NCI-H2227 (cell line): Measurements from ENCODE around the gene CACNA2D3.
A peak's percentile ranks its signal among the peaks of the same experiment; 100 is the strongest.

ENCODE experiments used
- DNase-seq: peaks from one replicate; lab custom pipeline; 2025; ENCODE audit not compliant: unreplicated experiment; lab: John Stamatoyannopoulos, UW

CACNA2D3 gene

DNA sequence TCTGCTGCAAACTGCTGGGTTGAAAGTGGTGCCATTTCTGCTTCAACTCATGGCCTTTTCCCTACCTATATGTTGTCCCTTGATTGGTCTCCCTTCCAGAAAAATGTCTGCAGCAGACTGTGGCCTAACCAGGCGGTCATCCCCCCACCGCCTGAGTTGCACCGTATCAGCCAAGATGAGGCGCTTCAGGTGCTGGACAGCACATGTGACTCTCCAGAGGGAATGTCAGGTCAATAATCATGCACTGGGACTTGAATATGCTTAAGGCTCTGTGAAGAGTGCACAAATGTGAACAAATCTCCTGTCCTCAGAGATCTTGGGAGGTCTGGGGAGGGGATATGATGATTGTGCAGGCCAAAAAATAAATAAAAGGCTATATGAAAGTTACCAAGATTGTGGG is 773.3 kb downstream of the CACNA2D3 start:
- no peak for DNase-seq

DNA sequence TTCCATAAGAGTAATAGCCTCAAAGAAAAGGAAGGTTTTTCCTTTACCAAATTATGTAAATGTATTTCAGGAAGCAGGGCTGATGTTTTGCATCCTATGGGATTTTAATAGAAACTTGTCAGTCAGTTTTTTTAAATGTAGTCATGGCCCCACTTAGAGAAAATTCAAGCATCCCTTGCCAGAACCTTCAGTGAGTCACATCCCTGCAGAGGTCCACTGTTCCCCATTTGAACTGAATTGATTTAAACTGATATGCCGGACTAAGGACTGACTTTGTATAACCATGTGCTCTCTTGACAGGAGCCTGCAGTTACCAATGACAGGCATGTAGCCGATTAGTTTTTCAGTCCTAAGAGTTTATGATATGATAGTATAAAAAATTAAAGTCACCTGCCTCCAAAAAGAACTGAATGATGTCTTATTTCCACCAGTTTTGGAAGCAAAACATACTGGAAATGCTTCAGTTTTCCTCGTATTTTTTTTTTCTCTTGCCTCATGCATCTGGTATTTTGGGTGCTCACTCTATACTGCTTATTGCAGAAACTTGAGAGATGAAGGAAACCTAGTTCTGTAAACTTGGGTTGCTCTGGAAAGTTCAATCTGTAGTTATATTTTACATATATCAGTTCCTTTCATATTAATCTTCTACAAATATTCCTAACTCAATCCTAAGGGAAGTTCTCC is 774.8 kb downstream of the CACNA2D3 start:
- no peak for DNase-seq

DNA sequence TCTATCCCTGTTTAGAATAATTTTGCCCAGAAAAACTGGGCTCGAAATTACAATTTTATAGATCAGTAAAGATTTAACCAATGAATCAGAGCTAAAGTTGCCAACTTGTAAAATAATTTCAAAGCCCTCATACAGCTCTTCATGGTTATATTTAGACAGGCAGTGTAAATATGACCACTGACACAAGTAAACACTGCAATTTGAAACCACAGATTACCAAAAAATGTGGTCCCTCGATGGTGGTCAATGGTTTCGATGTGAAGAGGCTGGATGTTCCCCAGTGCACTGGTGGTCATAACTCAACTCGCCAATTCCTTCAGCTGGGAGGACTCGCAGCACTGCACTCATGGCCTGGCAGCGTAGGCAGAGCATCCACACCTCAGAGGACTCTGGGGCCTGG is 776.9 kb downstream of the CACNA2D3 start:
- no peak for DNase-seq

DNA sequence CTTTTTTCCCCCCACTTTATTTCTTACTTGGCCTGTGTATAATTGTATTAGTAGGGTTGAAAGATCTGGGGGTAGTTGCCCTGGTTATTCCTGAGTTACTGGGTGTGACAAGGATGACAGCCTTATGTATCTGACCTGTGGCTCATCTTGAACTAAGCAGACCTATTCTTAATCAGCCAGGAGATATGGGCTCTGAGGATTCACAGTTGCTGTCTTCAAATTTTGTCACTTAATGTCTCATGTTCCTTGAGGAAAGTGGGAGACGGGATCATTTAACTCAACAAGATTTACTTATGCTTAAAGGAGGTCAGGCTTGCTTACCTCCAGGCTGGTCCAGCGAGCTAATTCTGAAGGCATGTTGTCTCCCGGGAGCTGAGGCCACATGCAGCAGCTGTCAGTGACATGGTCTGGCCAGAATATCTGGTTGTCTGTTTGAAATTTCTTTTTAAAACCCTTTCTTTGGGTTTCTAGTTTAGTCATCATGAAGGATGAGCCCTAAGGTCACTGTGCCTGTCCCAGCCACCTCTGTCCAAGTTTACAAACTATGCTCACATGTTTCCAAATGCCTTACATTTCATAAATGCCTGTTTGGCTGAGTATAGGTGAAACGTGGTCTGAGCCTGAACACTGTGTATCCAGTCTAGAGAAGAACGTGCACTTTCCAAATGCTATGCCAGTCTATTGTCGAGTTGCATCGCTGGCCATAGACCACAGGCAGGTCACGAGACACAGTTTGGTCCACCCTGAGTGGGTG is 778.7 kb downstream of the CACNA2D3 start:
- no peak for DNase-seq

- no peak for DNase-seq
Measured at GRCh38 chr3:54901906-54902685, 779.7 kb downstream of the CACNA2D3 start.

DNA sequence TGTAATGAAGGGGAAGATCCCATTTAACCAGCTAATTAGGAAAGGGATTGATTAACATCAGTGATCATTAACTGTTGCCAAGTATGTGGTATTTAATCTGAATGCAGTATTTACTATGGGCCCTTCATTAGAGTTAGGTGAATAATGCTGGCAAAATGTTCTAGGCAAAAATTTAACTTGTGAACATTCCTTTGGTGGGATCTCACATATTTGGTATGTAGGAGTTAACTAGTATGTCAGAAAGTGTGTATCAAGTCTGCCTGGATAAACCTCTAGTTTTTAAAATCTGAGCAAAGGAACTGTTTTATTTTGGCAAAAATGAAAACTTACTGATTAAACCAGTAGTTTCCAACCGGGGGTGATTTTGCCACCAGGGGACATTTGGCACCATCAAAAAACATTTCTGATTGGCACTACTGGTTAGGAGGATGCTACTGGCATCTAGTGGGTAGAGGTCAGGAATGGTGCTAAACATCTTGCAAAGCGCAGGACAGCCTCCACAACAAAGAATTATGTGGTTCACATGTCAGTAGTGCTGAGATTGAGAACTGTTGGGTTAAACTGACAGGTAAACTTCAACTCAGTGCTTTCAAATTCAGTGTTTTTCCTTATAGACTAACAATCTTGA is 783.0 kb downstream of the CACNA2D3 start:
- DNase-seq, result no peak

DNA sequence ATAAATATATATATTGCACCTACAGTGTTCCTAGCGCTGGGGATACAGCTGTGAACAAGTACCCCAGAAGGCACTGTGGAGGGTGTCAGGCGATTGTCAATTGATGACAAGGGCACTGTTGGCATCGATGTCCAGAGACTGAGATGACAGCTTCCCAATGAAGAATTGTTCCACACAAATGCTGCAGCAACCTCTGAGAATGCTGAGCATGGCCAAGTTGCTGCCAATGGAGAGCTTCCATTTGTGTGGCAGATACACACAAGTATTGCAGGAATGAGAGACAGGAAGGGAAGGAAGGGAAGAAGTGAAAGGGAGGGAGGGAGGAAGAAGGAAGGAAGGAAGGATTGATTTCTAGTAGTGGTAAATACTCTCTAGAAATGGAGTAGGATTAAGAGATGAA is 783.6 kb downstream of the CACNA2D3 start:
- no peak for DNase-seq

GRCh38 chr3:54906763-54907162 is 784.4 kb downstream of the CACNA2D3 start:
- DNase-seq, result no peak

DNA sequence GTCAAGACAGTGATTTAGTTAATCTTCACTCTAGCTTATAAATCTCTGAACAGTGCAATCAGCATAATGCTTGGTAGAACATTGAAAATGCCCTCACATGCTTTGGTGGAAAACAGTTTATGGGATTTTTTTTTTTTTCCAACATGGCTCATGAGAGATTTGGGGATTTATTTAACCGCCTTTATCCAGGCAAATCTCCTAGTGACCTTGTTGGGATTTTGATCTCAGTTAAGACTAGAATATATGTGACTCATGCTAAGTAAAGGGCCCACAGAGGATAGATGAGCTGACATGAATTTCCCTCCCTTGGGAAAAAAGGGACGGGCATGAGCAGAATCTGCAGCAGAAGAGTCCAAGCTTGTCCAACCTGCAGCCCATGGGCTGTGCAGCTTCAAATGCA is 786.8 kb downstream of the CACNA2D3 start:
- DNase-seq, result no peak

GRCh38 chr3:54914180-54914579 is 791.8 kb downstream of the CACNA2D3 start:
- no peak for DNase-seq

DNA sequence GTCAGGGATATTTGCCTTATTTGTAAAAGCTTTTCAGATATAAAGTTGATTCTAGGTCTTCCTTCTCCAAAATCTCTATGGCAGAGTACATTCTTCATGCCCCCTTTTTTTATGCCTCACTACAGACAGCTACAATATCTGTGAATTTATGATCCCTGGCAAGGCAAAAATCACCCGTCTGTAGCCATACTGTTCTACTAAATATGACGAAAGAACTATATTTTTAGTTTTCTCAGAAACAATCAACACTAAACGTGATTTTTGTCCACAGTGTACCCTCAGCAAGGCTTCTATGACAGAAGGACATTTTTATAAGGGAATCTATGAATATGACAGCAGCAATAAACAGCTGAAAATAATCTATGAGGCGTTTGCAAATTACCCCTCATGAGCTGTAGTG is 792.8 kb downstream of the CACNA2D3 start:
- DNase-seq, result no peak

GRCh38 chr3:54915976-54916375 is 793.6 kb downstream of the CACNA2D3 start:
- no peak for DNase-seq

GRCh38 chr3:54916732-54917131 is 794.4 kb downstream of the CACNA2D3 start:
- no peak for DNase-seq

GRCh38 chr3:54917174-54917573 is 794.8 kb downstream of the CACNA2D3 start:
- DNase-seq, result no peak

DNA sequence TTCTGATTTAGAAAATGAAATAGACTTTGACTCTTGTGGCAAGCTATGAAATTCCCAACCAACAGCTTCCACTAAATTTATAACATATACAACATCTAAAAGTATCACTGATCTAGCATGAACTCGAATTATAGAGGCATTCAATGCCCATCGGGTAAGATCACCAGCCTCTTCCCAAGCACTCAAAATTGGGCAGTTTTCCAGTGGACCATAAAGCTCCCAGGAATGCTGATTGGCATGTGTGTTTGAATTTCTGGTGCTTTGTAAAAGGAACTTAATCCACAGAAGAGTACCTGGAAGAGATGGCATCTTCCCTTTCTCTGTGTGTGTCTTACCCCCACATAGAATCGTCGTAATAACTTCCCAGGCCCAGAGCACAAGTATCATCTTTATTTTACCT is 795.5 kb downstream of the CACNA2D3 start:
- DNase-seq, result no peak

DNA sequence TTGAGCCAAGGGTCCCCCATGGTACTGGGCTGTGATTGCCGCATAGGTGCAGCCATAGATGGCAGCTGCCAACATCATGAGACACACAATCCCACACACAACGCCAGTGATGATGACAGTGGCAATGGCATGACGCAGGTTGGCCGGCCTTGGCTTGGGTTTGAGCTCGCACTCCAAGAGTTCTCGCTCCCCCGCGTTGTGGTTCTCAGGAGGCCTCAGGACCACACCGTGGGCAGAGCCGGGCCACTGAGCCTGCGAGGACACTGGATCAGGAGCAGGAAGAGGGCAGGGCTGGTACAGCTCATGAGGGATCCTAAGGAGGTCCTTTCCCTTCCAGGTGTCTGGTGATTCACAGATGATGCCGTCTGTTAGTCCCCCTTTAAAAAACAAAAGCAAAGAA is 796.2 kb downstream of the CACNA2D3 start:
- DNase-seq, result no peak

- DNase-seq, result no peak
Measured at GRCh38 chr3:54928046-54928770, 805.9 kb downstream of the CACNA2D3 start, which contains the start of gene LRTM1. TSS of gene LRTM1 (minus strand) at chr3:54928059. CDS start at chr3:54927911, 148 bp downstream.

DNA sequence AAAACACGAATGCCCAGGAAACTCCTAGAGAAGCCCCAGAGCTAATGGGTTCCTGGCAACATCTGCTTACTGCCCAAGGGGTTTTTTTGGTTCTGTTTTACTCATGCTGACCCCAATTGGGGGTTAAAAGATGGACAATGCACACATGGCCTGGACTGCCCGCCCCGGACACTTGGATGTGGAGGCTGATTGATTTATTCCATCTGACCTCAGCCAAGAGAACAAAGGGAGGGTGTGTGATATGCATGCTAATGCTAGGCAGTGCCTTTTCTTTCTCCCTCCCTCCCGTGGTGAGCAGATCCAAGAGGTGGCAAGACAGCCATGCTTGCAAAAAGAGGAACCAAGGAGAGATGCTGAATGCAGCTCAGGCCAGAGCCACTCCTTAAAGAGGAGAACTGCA is 808.8 kb downstream of the CACNA2D3 start:
- peak; percentile 45 for DNase-seq

DNA sequence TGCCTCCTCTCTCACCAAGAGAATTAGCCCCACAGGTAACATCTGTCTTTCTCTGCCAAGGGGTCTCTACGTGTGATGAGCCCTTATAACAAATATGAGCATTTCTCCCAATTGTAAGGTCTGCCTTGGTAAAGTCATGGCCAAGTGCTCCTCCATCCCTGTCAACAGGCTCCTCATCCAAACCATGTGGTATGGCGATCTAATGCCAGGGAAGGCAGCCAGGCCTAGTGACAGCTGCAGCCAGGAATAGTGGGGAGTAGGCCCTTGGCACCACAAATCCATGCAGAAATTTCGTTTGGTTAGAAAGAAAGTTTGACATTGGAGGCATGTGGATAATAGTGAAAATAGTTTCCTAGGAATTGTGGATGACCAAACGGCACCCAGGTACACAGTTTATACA is 810.3 kb downstream of the CACNA2D3 start:
- no peak for DNase-seq

DNA sequence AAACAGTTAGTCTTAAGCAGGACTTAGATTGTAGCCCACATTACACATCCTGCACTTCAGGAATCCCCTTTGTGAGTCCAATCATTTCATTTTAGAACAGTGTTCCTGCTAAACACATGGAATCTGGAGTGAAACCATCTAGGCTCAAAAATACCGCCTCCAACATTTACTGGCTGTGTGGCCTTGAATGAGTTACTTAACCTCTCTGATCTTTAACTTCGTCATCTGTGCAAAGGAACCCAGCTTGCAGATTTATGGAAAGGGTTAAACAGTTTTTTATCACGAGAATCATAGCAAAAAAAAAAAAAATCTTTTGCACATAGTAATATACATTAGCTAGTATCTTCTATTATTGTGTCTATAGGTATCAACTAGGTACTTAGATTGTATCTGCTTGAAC is 813.5 kb downstream of the CACNA2D3 start:
- DNase-seq, result no peak

DNA sequence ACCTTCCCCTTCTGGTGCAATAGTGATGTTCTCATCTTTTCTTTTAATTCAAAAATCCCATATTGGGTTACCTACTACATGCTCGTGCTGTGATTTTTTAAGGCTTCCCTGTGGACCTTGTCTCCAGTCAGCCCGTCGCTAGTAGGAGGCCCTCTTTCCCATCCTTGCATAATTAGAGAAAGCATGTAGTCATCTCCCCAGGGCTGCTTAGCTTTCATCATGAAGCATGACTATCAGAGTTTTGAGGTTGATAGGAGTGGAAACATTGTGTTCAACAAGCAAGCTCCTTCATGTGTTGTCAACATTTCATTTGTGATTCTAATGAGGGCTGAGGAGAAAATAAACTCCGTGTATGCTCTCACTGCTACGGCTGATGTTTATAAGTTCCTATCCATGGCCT is 814.2 kb downstream of the CACNA2D3 start:
- DNase-seq, result no peak
